Fibroblast of lung (primary cell): ENCODE results near the gene PTPN5. TPM values are rescaled to one million over a fixed set of nuclear protein-coding genes. Genes with fewer than 3 reads are reported as not detected.

Experiments used
- DNase-seq, 2 donors: peaks; one replicate each; pipeline versions ENCODE4 v3.0.0 to v3.0.0-alpha.2; 2010; ENCODE audit warnings: low read depth in 2 of 2
- H2AFZ ChIP-seq: 2 replicates; pipeline ENCODE4 v1.5.1; 2012; ENCODE audit warnings: low read length, control low read depth, inconsistent platforms
- H3K27ac ChIP-seq: 2 replicates; pipeline ENCODE4 v1.5.1; 2011; ENCODE audit warnings: low read length, control low read depth; ENCODE audit not compliant: insufficient read depth
- H3K27me3 ChIP-seq: 2 replicates; pipeline ENCODE4 v1.5.1; 2011; ENCODE audit warnings: mild to moderate bottlenecking, low read length; ENCODE audit not compliant: control insufficient read depth, insufficient read depth
- H3K36me3 ChIP-seq: 2 replicates; pipeline ENCODE4 v1.5.1; 2011; ENCODE audit warnings: low read length; ENCODE audit not compliant: control insufficient read depth, insufficient read depth
- H3K4me1 ChIP-seq: 2 replicates; pipeline ENCODE4 v1.5.1; 2011; ENCODE audit warnings: low read length; ENCODE audit not compliant: control insufficient read depth, insufficient read depth; ENCODE audit errors: extremely low read depth
- H3K4me2 ChIP-seq: 2 replicates; pipeline ENCODE4 v1.5.1; 2011; ENCODE audit warnings: low read length, control low read depth; ENCODE audit not compliant: insufficient read depth; ENCODE audit errors: extremely low read depth
- H3K4me3 ChIP-seq, 4 experiments: fragments of 200-600 bp in 1 of 4; sonication (generic) in 1 of 4; replicated peaks in 1 of 4; 2 replicates each; pipeline ENCODE4 v1.5.1; 2011 to 2016; ENCODE audit warnings: low read length in 4 of 4, low read depth in 3 of 4, mild to moderate bottlenecking in 3 of 4, control low read depth in 2 of 4, inconsistent platforms in 1 of 4, mixed read lengths in 1 of 4; ENCODE audit not compliant: insufficient read depth in 1 of 4; ENCODE audit errors: control extremely low read depth in 1 of 4
- H3K79me2 ChIP-seq: 2 replicates; pipeline ENCODE4 v1.5.1; 2012; ENCODE audit warnings: mild to moderate bottlenecking, low read length, inconsistent platforms; ENCODE audit not compliant: control insufficient read depth, insufficient read depth
- H3K9ac ChIP-seq: 2 replicates; pipeline ENCODE4 v1.5.1; 2011; ENCODE audit warnings: mild to moderate bottlenecking, low read length, control low read depth; ENCODE audit not compliant: insufficient read depth
- H3K9me3 ChIP-seq: 2 replicates; pipeline ENCODE4 v1.5.1; 2012; ENCODE audit warnings: low read depth, low read length; ENCODE audit not compliant: control insufficient read depth, insufficient read depth
- H4K20me1 ChIP-seq: 2 replicates; pipeline ENCODE4 v1.5.1; 2011; ENCODE audit warnings: low read length; ENCODE audit not compliant: control insufficient read depth, insufficient read depth; ENCODE audit errors: extremely low read depth
- CTCF ChIP-seq, 2 donors: IDR thresholded peaks in 1 of 2; conservative IDR thresholded peaks in 1 of 2; 1 replicate in 1 of 2; 2 replicates in 1 of 2; pipeline ENCODE4 v1.5.1; 2011 to 2012; ENCODE audit warnings: low read length in 2 of 2, control low read depth in 1 of 2, inconsistent platforms in 1 of 2, low read depth in 1 of 2, mild to moderate bottlenecking in 1 of 2
- EZH2 ChIP-seq: IDR thresholded peaks from 2 replicates; pipeline ENCODE4 v1.5.1; 2012; ENCODE audit warnings: low read length, control low read depth, mild to moderate bottlenecking; ENCODE audit errors: missing control alignments
- polyA plus RNA-seq, 2 donors: library from polyadenylated mRNA; depleted of rRNA in 1 of 2; stranded (reverse) in 1 of 2; unstranded in 1 of 2; fragments of >200 nt; gene quantifications; 2 replicates each; pipeline ENCODE4 v1.2.1, GENCODE V29; 2011 to 2012; ENCODE audit warnings: missing spikeins in 1 of 2
- total RNA-seq: library from RNA; depleted of rRNA; stranded (reverse); fragments of >200 nt; gene quantifications from 2 replicates; pipeline ENCODE4 v1.2.1, GENCODE V29; 2014

PTPN5 gene
- total and polyA plus RNA-seq, 2 donors (not counting 1 experiment from before 2014, with no cell fraction given): not detected

GRCh38 chr11:18748766-18749365, 42.7 kb downstream of the PTPN5 start:
- Histone ChIP-seq H3K9me3 (no peaks in the 10 kb centered on the region), H3K4me2 (no peak overlapping the region), H3K4me3 (no peak overlapping the region), H3K79me2 (no peaks in the 10 kb centered on the region), H4K20me1 (no peaks in the 10 kb centered on the region), H2AFZ (no peak overlapping the region), H3K27me3 (no peaks in the 10 kb centered on the region), H3K27ac (no peak overlapping the region), H3K9ac (no peak overlapping the region), H3K4me1 (peaks cover 5% of the 10 kb centered on the region), H3K36me3 (no peaks in the 10 kb centered on the region)
- DNase-seq: peak in 1 of 2 donors; percentile 65
- TF ChIP-seq EZH2 (no peak), CTCF (conservative IDR thresholded peaks at IDR 0.05 in 1 of 2, IDR thresholded peaks at IDR 0.05 in 1 of 2; ENCODE audit: low read depth in 1 of 2, low read length in 2 of 2) (no peak)

GRCh38 chr11:18745251-18745650, 46.3 kb downstream of the PTPN5 start:
- Histone ChIP-seq H3K4me3 (no peak overlapping the region), H3K9me3 (no peaks in the 10 kb centered on the region), H3K27ac (no peak overlapping the region), H4K20me1 (no peaks in the 10 kb centered on the region), H3K9ac (no peak overlapping the region), H3K79me2 (no peaks in the 10 kb centered on the region), H3K4me2 (no peak overlapping the region), H3K27me3 (no peaks in the 10 kb centered on the region), H3K36me3 (no peaks in the 10 kb centered on the region), H3K4me1 (peaks cover 5% of the 10 kb centered on the region), H2AFZ (no peak overlapping the region)
- TF ChIP-seq EZH2 (no peak), CTCF (conservative IDR thresholded peaks at IDR 0.05 in 1 of 2, IDR thresholded peaks at IDR 0.05 in 1 of 2; ENCODE audit: low read depth in 1 of 2, low read length in 2 of 2) (no peak)
- DNase-seq: no peak

GRCh38 chr11:18743900-18744514, 47.6 kb downstream of the PTPN5 start:
- Histone ChIP-seq H3K27me3 (no peaks in the 10 kb centered on the region), H3K79me2 (no peaks in the 10 kb centered on the region), H3K27ac (no peak overlapping the region), H3K4me2 (no peak overlapping the region), H2AFZ (no peak overlapping the region), H3K36me3 (no peaks in the 10 kb centered on the region), H3K4me1 (no peaks in the 10 kb centered on the region), H3K9ac (no peak overlapping the region), H3K4me3 (no peak overlapping the region), H3K9me3 (no peaks in the 10 kb centered on the region), H4K20me1 (no peaks in the 10 kb centered on the region)
- DNase-seq: no peak
- no peak for TF ChIP-seq CTCF (conservative IDR thresholded peaks at IDR 0.05 in 1 of 2, IDR thresholded peaks at IDR 0.05 in 1 of 2; ENCODE audit: low read depth in 1 of 2, low read length in 2 of 2)
- TF ChIP-seq EZH2: no peak
